ENCODE results near the gene EPHX1.

EPHX1 gene

GRCh38 chr1:225870911-225871310 is 61.0 kb downstream of the EPHX1 start:
- H3K4me1 ChIP-seq (ENCODE audit: control insufficient read depth in 1 of 2, insufficient read depth in 2 of 2, low read length in 2 of 2), result peaks cover 0 to 4% of the 10 kb centered on the region in 2 donors
- peaks cover 59 to 62% of the 10 kb centered on the region in 2 donors for H3K36me3 ChIP-seq (ENCODE audit: control insufficient read depth in 1 of 2, insufficient read depth in 2 of 2, low read length in 2 of 2)
- H3K27ac ChIP-seq (ENCODE audit: low read length), result no peak overlapping the region
- no peak overlapping the region for H3K4me3 ChIP-seq (ENCODE audit: low read depth in 1 of 2, low read length in 2 of 2)
- H3K27me3 ChIP-seq (ENCODE audit: low read depth, low read length), result no peaks in the 10 kb centered on the region
- no peaks in the 10 kb centered on the region for H3K9me3 ChIP-seq (ENCODE audit: control insufficient read depth in 1 of 2, low read length in 2 of 2)

GRCh38 chr1:225871359-225872074 is 61.6 kb downstream of the EPHX1 start:
- H3K27ac ChIP-seq (ENCODE audit: low read length), result no peak overlapping the region
- peaks cover 53 to 63% of the 10 kb centered on the region in 2 donors for H3K36me3 ChIP-seq (ENCODE audit: control insufficient read depth in 1 of 2, insufficient read depth in 2 of 2, low read length in 2 of 2)
- H3K27me3 ChIP-seq (ENCODE audit: low read depth, low read length), result no peaks in the 10 kb centered on the region
- H3K4me3 ChIP-seq (ENCODE audit: low read depth in 1 of 2, low read length in 2 of 2), result no peak overlapping the region
- peaks cover 0 to 4% of the 10 kb centered on the region in 2 donors for H3K4me1 ChIP-seq (ENCODE audit: control insufficient read depth in 1 of 2, insufficient read depth in 2 of 2, low read length in 2 of 2)
- no peaks in the 10 kb centered on the region for H3K9me3 ChIP-seq (ENCODE audit: control insufficient read depth in 1 of 2, low read length in 2 of 2)

- H3K9me3 ChIP-seq (ENCODE audit: control insufficient read depth in 1 of 2, low read length in 2 of 2), result no peaks in the 10 kb centered on the region
- H3K27ac ChIP-seq (ENCODE audit: low read length), result no peak overlapping the region
- peaks cover 3 to 4% of the 10 kb centered on the region in 2 donors for H3K4me1 ChIP-seq (ENCODE audit: control insufficient read depth in 1 of 2, insufficient read depth in 2 of 2, low read length in 2 of 2)
- H3K4me3 ChIP-seq (ENCODE audit: low read depth in 1 of 2, low read length in 2 of 2), result no peak overlapping the region
- peaks cover 48 to 62% of the 10 kb centered on the region in 2 donors for H3K36me3 ChIP-seq (ENCODE audit: control insufficient read depth in 1 of 2, insufficient read depth in 2 of 2, low read length in 2 of 2)
- no peaks in the 10 kb centered on the region for H3K27me3 ChIP-seq (ENCODE audit: low read depth, low read length)
Observed at GRCh38 chr1:225872075-225872430, 62.1 kb downstream of the EPHX1 start.

- no peaks in the 10 kb centered on the region for H3K9me3 ChIP-seq (ENCODE audit: control insufficient read depth in 1 of 2, low read length in 2 of 2)
- H3K4me3 ChIP-seq (ENCODE audit: low read depth in 1 of 2, low read length in 2 of 2), result no peak overlapping the region
- H3K27ac ChIP-seq (ENCODE audit: low read length), result no peak overlapping the region
- peaks cover 40 to 56% of the 10 kb centered on the region in 2 donors for H3K36me3 ChIP-seq (ENCODE audit: control insufficient read depth in 1 of 2, insufficient read depth in 2 of 2, low read length in 2 of 2)
- H3K4me1 ChIP-seq (ENCODE audit: control insufficient read depth in 1 of 2, insufficient read depth in 2 of 2, low read length in 2 of 2), result peaks cover 9 to 16% of the 10 kb centered on the region in 2 donors
- no peaks in the 10 kb centered on the region for H3K27me3 ChIP-seq (ENCODE audit: low read depth, low read length)
Observed at GRCh38 chr1:225873281-225873850, 63.4 kb downstream of the EPHX1 start.

- Histone ChIP-seq H3K4me1 (ENCODE audit: control insufficient read depth in 1 of 2, insufficient read depth in 2 of 2, low read length in 2 of 2) (peaks cover 18 to 27% of the 10 kb centered on the region in 2 donors), H3K9me3 (ENCODE audit: control insufficient read depth in 1 of 2, low read length in 2 of 2) (no peaks in the 10 kb centered on the region), H3K27ac (ENCODE audit: low read length) (no peak overlapping the region), H3K36me3 (ENCODE audit: control insufficient read depth in 1 of 2, insufficient read depth in 2 of 2, low read length in 2 of 2) (peaks cover 32 to 57% of the 10 kb centered on the region in 2 donors), H3K27me3 (ENCODE audit: low read depth, low read length) (no peaks in the 10 kb centered on the region), H3K4me3 (ENCODE audit: low read depth in 1 of 2, low read length in 2 of 2) (no peak overlapping the region)
Observed at GRCh38 chr1:225874431-225874830, 64.5 kb downstream of the EPHX1 start.

GRCh38 chr1:225875044-225875815 is 65.3 kb downstream of the EPHX1 start:
- Histone ChIP-seq H3K27ac (ENCODE audit: low read length) (peak overlapping the region; percentile 87), H3K9me3 (ENCODE audit: control insufficient read depth in 1 of 2, low read length in 2 of 2) (no peaks in the 10 kb centered on the region), H3K36me3 (ENCODE audit: control insufficient read depth in 1 of 2, insufficient read depth in 2 of 2, low read length in 2 of 2) (peaks cover 32 to 57% of the 10 kb centered on the region in 2 donors), H3K4me3 (ENCODE audit: low read depth in 1 of 2, low read length in 2 of 2) (no peak overlapping the region), H3K27me3 (ENCODE audit: low read depth, low read length) (no peaks in the 10 kb centered on the region), H3K4me1 (ENCODE audit: control insufficient read depth in 1 of 2, insufficient read depth in 2 of 2, low read length in 2 of 2) (peaks cover 18 to 35% of the 10 kb centered on the region in 2 donors)

GRCh38 chr1:225876900-225877510 is 67.1 kb downstream of the EPHX1 start:
- H3K9me3 ChIP-seq (ENCODE audit: control insufficient read depth in 1 of 2, low read length in 2 of 2), result no peaks in the 10 kb centered on the region
- no peak overlapping the region for H3K4me3 ChIP-seq (ENCODE audit: low read depth in 1 of 2, low read length in 2 of 2)
- peaks cover 23 to 49% of the 10 kb centered on the region in 2 donors for H3K4me1 ChIP-seq (ENCODE audit: control insufficient read depth in 1 of 2, insufficient read depth in 2 of 2, low read length in 2 of 2)
- H3K27ac ChIP-seq (ENCODE audit: low read length), result peak overlapping the region; percentile 30
- H3K36me3 ChIP-seq (ENCODE audit: control insufficient read depth in 1 of 2, insufficient read depth in 2 of 2, low read length in 2 of 2), result peaks cover 19 to 42% of the 10 kb centered on the region in 2 donors
- no peaks in the 10 kb centered on the region for H3K27me3 ChIP-seq (ENCODE audit: low read depth, low read length)

GRCh38 chr1:225877580-225877979 is 67.7 kb downstream of the EPHX1 start:
- H3K9me3 ChIP-seq (ENCODE audit: control insufficient read depth in 1 of 2, low read length in 2 of 2), result no peaks in the 10 kb centered on the region
- no peak overlapping the region for H3K4me3 ChIP-seq (ENCODE audit: low read depth in 1 of 2, low read length in 2 of 2)
- no peaks in the 10 kb centered on the region for H3K27me3 ChIP-seq (ENCODE audit: low read depth, low read length)
- H3K36me3 ChIP-seq (ENCODE audit: control insufficient read depth in 1 of 2, insufficient read depth in 2 of 2, low read length in 2 of 2), result peaks cover 17 to 42% of the 10 kb centered on the region in 2 donors
- H3K27ac ChIP-seq (ENCODE audit: low read length), result peak overlapping the region; percentile 30
- peaks cover 23 to 49% of the 10 kb centered on the region in 2 donors for H3K4me1 ChIP-seq (ENCODE audit: control insufficient read depth in 1 of 2, insufficient read depth in 2 of 2, low read length in 2 of 2)

- Histone ChIP-seq H3K27ac (ENCODE audit: low read length) (peak overlapping the region; percentile 30), H3K4me1 (ENCODE audit: control insufficient read depth in 1 of 2, insufficient read depth in 2 of 2, low read length in 2 of 2) (peaks cover 23 to 49% of the 10 kb centered on the region in 2 donors), H3K9me3 (ENCODE audit: control insufficient read depth in 1 of 2, low read length in 2 of 2) (no peaks in the 10 kb centered on the region), H3K36me3 (ENCODE audit: control insufficient read depth in 1 of 2, insufficient read depth in 2 of 2, low read length in 2 of 2) (peaks cover 14 to 37% of the 10 kb centered on the region in 2 donors), H3K27me3 (ENCODE audit: low read depth, low read length) (no peaks in the 10 kb centered on the region), H3K4me3 (ENCODE audit: low read depth in 1 of 2, low read length in 2 of 2) (no peak overlapping the region)
Observed at GRCh38 chr1:225878282-225878681, 68.4 kb downstream of the EPHX1 start.

GRCh38 chr1:225879521-225880221 is 69.7 kb downstream of the EPHX1 start:
- H3K4me3 ChIP-seq (ENCODE audit: low read depth in 1 of 2, low read length in 2 of 2), result peak overlapping the region in 1 of 2 donors; percentile 6
- H3K36me3 ChIP-seq (ENCODE audit: control insufficient read depth in 1 of 2, insufficient read depth in 2 of 2, low read length in 2 of 2), result peaks cover under 1 to 25% of the 10 kb centered on the region in 2 donors
- H3K27ac ChIP-seq (ENCODE audit: low read length), result peak overlapping the region; percentile 74
- H3K27me3 ChIP-seq (ENCODE audit: low read depth, low read length), result no peaks in the 10 kb centered on the region
- H3K4me1 ChIP-seq (ENCODE audit: control insufficient read depth in 1 of 2, insufficient read depth in 2 of 2, low read length in 2 of 2), result peaks cover 23 to 49% of the 10 kb centered on the region in 2 donors
- no peaks in the 10 kb centered on the region for H3K9me3 ChIP-seq (ENCODE audit: control insufficient read depth in 1 of 2, low read length in 2 of 2)

Data from muscle layer of duodenum (tissue), 2 donors.